Measurements from ENCODE around the gene GPC2.

DNA sequence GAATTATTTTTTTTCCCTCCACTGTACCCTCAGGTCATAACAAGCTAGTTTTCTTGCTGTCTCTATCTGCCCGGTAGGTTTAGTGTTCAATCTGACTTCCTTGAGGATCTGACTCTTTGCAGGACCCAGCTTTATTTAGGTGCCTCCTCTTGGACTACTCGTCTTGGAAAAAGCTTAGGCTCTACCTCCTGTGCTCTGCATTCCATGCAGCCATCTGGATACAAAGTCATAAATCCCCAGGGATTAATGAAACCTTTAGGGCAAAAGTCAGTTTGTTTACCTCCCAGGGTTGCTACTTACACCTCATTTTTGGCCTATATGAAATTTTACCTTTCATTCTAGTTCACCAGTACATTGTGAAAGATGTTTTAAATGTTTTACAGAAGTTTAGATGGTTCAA, 8.5 kb upstream of the GPC2 start:
- TF ChIP-seq EZH2 (IDR thresholded peaks at IDR 0.05; ENCODE audit: low read length), result no peak
- TF ChIP-seq CTCF (optimal IDR thresholded peaks at IDR 0.05 in 1 of 3, IDR thresholded peaks at IDR 0.05 in 1 of 3, conservative IDR thresholded peaks at IDR 0.05 in 1 of 3; ENCODE audit: extremely low read depth in 1 of 3, insufficient read depth in 2 of 3, low read length in 3 of 3), result no peak
